NCI-H446 (cell line): Measurements from ENCODE around the gene PAPOLG.
"Not testable (repeated sequence)": the region's sequence is repeated elsewhere in the genome, so short reads cannot be mapped to it uniquely, and the experiment has no call there.

Source experiments
- DNase-seq, 2 experiments: peaks; one replicate each; lab custom pipeline; 2025; lab: John Stamatoyannopoulos, UW

PAPOLG gene

DNA sequence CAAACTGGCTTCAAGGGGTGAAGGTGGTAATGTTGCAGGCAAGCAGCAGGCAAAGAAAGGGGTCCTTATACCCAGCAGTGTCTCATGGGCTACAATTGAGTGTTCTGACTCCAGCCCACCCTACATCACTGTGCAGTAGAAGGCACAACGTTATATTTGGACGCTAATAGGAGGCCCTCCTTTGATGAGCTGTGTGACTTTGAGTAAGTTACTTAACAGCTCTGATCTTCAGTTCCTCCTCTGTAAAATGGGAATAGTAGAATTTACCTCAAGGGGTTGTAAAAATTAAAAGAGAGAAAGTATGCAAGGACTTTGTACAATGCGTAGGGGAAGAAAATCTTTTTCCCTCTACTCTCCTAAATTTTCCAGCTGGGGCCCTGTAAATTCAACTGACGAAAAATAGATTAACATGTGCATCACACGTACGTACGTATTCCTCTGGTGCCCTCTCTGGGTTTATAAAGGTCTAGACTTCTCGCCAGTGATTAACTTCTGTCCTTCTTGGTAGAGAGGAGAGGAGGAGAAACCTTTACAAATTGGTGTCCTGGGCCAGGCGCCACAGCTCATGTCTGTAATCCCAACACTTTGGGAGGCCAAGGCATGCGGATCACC is 67.7 kb downstream of the PAPOLG start:
- DNase-seq = no peak

DNA sequence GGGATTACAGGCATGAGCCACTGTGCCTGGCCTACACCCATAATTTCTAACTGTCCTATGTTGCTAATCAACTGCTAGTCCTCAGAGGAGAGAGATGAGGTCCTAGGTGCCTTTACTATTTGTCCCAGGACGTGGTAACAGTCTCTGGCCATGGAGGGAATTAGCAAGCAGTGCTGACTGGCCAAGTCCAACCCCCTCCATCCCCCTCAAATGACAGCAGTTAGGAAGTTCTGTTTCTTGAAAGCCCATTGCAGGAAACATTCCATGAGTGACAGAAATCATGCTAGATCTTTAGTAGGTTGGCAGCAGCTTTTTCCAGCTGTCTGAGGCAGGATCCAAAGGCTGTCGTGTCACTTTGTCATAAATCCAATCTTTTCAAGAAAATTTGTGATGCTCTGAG is 69.6 kb downstream of the PAPOLG start:
- no peak for DNase-seq

- no peak for DNase-seq
Measured at GRCh38 chr2:60826111-60826510, 70.0 kb downstream of the PAPOLG start.

DNA sequence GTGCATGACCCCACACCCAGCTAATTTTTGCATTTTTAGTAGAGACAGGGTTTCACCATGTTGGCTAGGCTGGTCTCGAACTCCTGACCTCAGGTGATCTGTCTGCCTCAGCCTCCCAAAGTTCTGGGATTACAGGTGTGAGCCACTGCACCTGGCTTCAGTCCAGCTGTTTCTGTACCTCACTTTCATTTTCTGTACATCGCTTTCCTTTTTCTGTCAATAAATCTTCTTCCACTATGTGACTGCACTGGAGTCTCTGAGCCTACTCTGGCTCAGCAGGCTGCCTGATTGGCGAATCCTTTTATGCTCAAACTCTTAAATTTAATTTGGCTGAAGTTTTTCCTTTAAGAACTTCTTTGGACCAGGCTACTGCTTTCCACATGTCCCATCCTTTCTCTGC is 70.8 kb downstream of the PAPOLG start:
- DNase-seq = not testable (repeated sequence)

DNA sequence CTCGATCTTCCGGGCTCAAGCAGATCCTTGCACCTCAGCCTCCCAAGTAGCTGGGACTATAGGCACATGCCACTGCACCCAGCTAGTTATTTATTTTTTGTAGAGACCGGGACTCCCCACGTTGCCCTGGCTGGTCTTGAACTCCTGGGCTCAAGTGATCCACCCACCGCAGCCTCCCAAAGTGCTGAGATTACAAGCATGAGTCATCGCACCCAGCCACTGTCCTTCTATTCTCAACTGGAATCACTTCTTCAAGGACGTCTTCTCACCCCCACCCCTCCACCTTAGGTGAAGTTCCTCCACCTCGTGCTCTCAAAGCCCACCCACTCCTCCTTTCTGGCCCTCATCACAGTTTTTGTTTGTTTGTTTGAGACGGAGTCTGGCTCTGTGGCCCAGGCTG is 71.3 kb downstream of the PAPOLG start:
- DNase-seq = no peak

DNA sequence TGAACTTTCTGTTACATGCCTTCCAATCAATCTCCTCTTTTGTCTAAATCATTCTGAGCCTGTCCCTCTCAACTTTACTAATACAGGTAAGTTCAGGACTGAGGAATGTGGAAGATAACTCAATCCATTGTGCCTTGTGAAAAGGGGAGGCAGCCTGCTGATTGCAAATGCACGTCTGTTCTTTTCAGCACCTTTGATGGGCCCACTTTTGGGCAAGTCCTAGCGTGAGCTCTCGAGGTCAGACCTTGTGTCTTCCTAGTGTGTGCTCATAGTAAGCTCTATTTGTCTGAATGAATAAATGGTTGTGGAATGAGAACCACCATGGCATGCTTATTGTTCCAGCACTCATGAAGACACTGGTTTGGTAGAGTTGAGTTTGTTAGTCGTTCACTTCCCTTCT is 74.9 kb downstream of the PAPOLG start:
- no peak for DNase-seq

GRCh38 chr2:60831921-60832320 is 75.9 kb downstream of the PAPOLG start:
- no peak for DNase-seq

DNA sequence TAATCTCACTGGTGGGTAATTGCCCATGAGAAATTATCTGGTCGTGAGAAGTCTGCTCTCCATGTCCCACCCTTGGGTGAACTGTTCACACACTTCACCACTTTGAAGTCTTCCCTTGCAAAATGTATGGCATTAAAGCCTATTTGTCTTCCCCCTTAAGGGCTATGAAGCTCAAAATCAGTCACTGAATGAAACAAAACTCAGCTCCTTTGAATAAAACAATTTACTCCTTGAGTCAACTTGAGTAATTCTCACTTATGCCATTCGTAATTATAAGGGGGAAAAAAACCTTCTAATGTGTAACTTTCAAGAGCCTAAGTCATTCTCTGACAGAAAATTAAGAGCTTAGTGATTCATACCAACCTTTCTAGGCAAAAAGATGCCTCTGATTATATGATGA is 76.6 kb downstream of the PAPOLG start:
- DNase-seq = no peak

DNA sequence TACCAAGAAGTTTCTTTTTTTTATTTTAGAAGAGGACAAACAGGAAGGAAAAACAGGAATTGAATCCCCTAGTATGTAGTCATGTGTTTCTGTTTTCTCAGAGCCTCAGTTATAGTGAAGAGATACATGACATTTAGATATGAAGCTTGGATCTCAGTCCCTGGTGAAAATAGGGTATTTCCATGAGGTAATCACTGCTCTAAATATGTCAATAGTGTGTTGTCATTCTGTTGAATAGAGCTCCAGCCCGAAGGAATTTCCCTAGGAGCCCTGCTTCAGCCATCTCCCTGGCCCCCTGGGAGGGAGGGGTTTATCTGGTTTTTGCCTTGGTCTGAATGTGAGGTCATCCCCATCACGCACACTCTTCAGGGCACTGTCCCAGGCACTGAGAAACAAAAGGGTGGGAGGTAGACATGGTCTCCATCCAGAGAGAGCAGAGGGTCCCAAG is 78.2 kb downstream of the PAPOLG start:
- no peak for DNase-seq

DNA sequence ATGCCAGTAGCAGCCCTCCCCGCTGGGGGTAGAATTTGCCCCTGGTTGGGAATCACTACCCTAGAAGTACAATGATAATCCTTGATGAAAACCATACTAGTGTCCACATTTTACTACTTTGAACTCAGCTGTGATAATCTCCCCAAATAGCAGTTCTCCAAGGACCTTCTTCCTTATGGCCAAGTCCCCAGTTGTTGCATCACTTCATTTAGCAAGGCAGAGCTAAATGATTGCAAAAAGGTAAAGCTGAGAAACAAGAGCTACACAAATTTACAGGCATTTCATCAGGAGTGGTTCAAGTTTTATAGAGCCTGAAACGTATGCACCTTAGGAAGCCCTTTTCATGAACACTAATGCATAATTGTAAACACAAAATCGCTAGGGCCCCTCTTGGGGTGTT is 80.4 kb downstream of the PAPOLG start:
- no peak for DNase-seq

- no peak for DNase-seq
Measured at GRCh38 chr2:60837123-60837522, 81.1 kb downstream of the PAPOLG start.

DNA sequence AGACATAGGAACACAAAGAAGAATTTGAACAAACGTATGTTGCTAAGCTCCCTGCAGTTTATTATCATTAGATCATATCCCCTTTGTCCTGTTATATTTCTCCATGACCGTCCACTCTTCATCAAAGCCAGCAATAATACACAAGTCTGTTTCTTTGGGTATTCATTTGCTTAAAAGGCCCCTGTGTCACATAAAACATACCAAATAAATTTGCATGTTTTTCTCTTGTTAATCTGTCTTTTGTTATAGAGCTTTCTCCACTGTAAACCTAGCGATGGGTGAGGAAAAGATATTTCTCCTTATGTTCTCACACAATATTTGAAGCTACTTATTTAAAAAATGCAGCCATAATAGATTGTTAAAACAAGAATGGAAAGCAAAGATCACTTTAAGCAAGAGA is 82.4 kb downstream of the PAPOLG start:
- no peak for DNase-seq

- DNase-seq = no peak
Measured at GRCh38 chr2:60839126-60839813, 83.2 kb downstream of the PAPOLG start.

GRCh38 chr2:60840880-60841279 is 84.8 kb downstream of the PAPOLG start:
- no peak for DNase-seq

GRCh38 chr2:60843006-60843405 is 86.9 kb downstream of the PAPOLG start:
- DNase-seq = no peak

- no peak for DNase-seq
Measured at GRCh38 chr2:60844105-60844504, 88.0 kb downstream of the PAPOLG start.

DNA sequence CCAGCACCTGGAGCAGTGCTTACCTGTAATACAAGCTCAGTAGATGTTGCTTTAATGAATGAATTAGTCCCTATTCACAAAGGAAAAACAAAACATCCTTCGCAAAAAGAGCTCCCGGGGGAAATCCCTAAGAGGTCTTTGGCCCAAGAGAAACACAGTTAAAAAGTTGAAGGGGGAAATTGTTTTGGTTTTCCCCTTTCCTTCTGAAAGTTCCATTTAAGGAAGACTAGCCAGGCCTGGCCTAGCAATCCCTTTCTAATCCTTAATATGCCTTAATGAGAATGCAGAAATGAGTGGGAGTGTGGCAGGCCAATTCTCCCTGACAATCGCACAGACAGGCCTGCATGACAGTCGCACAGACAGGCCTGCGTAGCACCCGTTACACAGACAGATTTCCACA is 91.8 kb downstream of the PAPOLG start:
- no peak for DNase-seq
